Left hindlimb (tissue), 1 donor: ENCODE data around the gene RPL34.
A peak's percentile ranks its signal among the peaks of the same experiment; 100 is the strongest.

ENCODE experiments used
- DNase-seq: peaks from one replicate; pipeline ENCODE4 v3.0.0-alpha.2; 2018

RPL34 gene

GRCh38 chr4:108624263-108625056 is 4.1 kb downstream of the RPL34 start:
- no peak for DNase-seq

GRCh38 chr4:108626056-108626455 is 5.7 kb downstream of the RPL34 start:
- no peak for DNase-seq

DNA sequence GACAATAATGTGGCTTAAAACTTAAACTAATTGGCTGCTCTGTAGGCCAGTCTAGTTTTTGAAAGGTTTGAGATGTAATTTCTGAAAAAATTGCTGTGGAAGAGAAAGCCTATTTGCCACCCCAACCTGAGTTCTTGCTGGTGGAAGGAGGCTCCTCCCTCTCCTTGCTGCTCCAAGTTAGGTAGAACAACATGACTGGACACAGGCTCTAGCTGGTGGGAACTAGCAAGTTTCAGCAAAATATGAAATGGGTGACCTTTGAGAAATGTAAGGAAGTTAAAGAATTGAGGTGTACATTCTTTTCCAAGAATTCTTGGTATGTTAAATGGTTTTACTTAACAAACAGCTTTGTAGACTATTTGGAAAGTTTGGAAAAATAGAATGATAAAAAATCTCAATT is 8.0 kb downstream of the RPL34 start:
- no peak for DNase-seq

GRCh38 chr4:108635070-108635655 is 14.8 kb downstream of the RPL34 start:
- DNase-seq, result no peak

GRCh38 chr4:108636246-108636645 is 15.9 kb downstream of the RPL34 start:
- no peak for DNase-seq

DNA sequence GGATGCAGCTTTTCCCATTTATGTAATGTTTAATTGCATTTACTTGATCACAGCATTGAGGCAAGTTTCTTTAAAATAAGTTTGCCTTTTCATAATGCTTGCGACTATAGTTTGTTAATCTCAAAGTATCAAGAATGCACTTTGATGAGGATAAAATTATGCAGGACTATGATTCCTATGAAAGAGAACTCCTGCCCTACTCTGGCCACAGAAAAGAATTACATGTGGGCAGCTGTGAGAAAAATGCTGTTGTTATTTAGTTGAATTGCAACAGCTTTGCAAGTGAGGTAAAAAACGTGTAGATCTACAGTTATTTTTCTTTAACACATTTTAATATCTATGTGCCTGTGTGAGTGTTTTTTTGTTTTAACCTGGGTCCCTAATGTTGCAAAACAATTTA is 17.5 kb downstream of the RPL34 start:
- no peak for DNase-seq

DNA sequence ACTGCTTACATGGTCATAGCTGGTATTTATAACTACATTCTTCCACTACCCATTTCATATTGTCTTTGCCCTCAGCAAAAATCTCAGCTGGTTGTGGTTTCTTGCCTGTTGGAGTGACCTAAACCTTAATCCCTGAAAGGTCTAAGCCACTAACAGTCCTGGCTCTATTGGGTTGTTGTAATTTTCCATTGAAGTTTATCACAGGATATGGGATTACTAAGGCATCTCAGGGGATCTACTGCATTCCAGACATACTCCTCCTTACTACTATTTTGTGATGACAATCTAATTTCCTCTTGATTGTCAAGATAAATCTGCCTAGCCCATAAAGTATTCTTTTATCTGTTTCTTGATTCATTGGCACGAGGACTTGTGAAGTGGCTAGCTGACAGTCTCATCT is 23.9 kb downstream of the RPL34 start:
- DNase-seq, result no peak

DNA sequence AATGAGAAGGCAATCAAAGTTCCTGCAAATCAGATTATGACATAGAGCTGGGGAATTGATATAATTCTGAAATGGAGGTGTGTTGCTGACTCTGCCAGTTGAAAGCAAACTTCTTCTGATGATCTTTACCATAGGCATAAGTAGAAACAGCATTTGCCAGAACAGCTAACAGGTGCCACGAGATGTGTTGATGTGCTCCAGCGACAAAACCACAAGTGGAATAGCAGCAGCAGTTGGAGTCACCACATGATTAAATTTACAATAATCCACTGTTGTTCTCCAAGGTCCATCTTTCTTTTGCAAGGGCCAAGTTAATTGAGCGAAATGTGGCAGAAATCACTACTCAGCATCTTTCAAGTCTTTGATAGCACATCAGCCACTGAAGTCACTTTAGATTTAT is 26.3 kb downstream of the RPL34 start:
- DNase-seq, result no peak

DNA sequence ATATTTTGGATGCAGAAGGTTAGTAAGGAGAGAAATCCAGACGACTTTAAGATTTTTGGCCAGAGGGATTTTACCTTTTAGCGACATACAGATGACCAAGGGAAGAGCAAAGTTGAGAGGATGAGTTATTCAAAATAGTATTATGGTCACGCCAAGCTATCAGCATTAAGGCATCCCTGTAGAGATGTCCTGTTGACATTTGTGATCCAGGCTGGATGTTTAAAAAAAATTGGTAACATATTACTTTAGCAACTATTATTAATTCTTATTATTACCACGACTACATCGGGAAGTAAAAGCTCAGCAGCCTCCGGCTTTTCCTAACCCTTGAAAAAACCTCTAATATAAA is 29.5 kb downstream of the RPL34 start:
- DNase-seq, result no peak

GRCh38 chr4:108650212-108651013 is 30.0 kb downstream of the RPL34 start, which contains the start of gene OSTC:
Gene OSTC (plus strand): TSS chr4:108650599. CDS start chr4:108650656, 57 bp downstream.
- peak; percentile 93 for DNase-seq

DNA sequence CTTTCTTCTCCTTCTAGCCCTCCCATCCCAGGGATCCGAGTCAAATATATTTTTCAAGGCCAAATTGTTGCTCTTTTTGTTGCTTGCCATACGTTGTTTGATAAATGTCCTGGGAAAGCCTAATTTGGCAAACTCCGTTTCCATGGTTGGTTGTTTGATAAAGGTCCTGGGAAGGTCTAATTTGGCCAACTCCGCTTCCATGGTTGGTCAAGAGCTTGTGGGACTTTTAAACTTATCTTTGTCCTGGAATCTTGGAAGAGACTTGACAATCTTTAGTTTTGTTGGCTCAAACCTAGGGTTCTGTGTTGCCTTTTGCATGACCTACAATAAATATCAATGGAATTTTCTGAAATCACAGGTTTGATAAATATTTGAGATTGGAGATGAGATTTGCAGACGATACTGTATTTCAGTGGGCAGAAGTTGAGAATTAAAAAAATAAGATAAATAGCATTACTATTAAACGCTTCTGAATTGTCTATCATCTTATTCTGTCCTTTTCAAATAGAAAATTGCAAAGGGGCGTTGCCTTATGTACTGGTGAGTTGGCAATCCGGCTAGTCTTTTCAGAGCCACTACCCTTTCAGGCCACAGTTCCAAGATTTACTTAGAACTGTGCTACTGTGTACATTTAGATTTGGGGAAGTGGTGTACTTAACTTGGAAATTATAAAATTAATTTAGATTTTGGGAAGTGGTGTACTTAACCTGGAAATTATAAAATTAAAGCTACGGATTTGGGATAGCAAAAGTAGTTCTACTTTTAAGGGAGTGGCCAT is 30.8 kb downstream of the RPL34 start:
- DNase-seq, result no peak

DNA sequence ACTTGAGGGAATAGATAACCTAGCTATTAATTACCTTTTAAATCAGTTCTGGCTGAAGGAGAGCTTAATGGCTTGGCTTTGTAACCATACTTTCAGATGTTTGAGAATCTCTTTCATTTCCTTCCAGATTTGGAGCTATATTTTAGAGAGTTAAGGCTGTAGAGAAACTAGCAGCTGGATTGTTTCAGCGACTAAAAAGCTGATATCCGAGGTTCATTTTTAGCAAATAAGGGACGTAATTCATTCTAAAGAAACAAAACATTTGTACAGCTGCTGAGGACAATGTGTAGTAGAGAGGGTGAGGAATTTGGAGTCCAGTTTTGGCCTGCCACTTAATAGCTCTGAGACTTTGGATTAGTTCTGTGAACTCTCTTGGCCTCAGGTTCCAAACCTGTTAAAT is 42.3 kb downstream of the RPL34 start:
- no peak for DNase-seq

GRCh38 chr4:108674356-108674977 is 54.1 kb downstream of the RPL34 start:
- no peak for DNase-seq
